RWPE1 (cell line): ENCODE data around the gene TNKS2.
A peak's percentile ranks its signal among the peaks of the same experiment; 100 is the strongest.

ENCODE experiments used
- CTCF ChIA-PET: fragments of 350-600 bp; sonication (Branson Sonifier 250); formaldehyde crosslinking; extraction: SDS; loops from one replicate; lab custom pipeline; 2021; lab: Yijun Ruan, JAX
- POLR2A ChIA-PET: fragments of 400-600 bp; formaldehyde crosslinking; extraction: SDS; loops from one replicate; lab custom pipeline; 2020; ENCODE audit warnings: antibody characterized with exemption; ENCODE audit not compliant: low non-redundant PET; lab: Yijun Ruan, JAX
- DNase-seq: peaks from one replicate; pipeline ENCODE4 v3.0.0; 2012; ENCODE audit warnings: low spot score
- H3K27ac ChIP-seq: fragments of 450-650 bp; 2 replicates; pipeline ENCODE4 v1.5.1; 2017
- CTCF ChIP-seq: fragments of 450-650 bp; conservative IDR thresholded peaks from 2 replicates; pipeline ENCODE4 v1.5.1; 2017; ENCODE audit warnings: low read depth, mild to moderate bottlenecking

TNKS2 gene

DNA sequence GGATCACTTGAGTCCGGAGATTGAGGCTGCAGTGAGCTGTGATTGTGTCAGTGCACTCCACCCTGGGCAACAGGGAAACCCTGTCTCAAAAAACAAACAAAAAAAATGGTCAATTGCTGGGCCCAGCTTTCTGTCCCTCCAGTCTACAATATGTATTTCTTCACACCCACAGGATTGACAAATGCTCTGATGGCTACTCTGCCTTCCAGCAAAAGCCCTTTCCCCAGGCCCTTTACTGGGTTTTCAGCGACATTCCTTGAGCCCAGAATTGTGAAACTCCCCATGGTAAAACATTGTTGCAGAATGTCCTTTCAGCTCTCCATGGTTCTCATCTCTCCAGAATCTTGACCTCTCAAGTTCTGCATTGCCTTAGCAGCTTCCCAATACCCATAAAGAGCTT lies 23.7 kb upstream of the TNKS2 start:
- TF ChIP-seq CTCF: no peak
- CTCF ChIA-PET: interaction anchor here (0.7 kb wide), 1 partner anchor 142 kb away, joined by 4 read pairs; the partner anchor contains the start of gene PPP1R3C
- no peak for DNase-seq
- no peak overlapping the region for H3K27ac ChIP-seq
- POLR2A ChIA-PET: no interaction called here

GRCh38 chr10:91775731-91776130 lies 22.5 kb upstream of the TNKS2 start:
- H3K27ac ChIP-seq: no peak overlapping the region
- TF ChIP-seq CTCF: no peak
- POLR2A ChIA-PET: no interaction called here
- no peak for DNase-seq
- CTCF ChIA-PET: interaction anchor here (0.6 kb wide), 2 partner anchors 18 to 30 kb away, joined by 4 to 5 read pairs; no protein-coding TSS in a partner anchor

- no peak overlapping the region for H3K27ac ChIP-seq
- POLR2A ChIA-PET: no interaction called here
- CTCF ChIA-PET: no interaction called here
- no peak for TF ChIP-seq CTCF
- DNase-seq: no peak
These were observed 22.0 kb upstream of the TNKS2 start for GRCh38 chr10:91776266-91776665.

GRCh38 chr10:91778485-91778884 lies 19.7 kb upstream of the TNKS2 start:
- TF ChIP-seq CTCF: no peak
- ChIA-PET CTCF (no interaction called here), POLR2A (no interaction called here)
- H3K27ac ChIP-seq: no peak overlapping the region
- no peak for DNase-seq

DNA sequence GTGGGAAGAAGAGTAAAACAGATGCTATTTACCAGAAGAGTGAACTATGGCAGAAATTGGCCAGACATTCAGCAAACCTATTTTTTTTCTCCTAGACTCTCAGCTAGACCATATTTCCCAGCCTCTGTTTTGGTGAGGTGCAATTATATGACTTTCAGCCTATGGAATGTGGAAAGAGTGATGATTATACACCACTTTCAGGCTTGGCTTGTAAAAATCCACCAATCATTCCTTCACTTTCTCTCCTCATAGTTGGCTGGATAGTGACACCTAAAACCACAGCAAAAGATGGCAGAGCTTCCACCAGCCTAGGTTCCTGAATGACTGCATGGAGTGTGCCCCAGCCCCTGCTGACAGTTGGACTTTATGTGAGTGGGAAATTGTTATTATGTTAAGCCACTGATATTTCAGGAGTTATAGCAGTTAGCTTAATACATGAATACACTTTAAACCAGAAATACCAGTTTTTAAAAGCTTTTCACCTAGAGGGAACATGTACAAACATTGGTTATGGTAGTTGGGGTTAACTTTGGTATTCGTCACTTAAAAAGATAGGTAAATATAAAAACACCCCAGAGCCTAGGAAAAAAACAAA lies 19.1 kb upstream of the TNKS2 start:
- ChIA-PET CTCF (interaction anchor here (0.7 to 0.9 kb wide), 2 partner anchors 9 to 922 kb away, joined by 3 to 5 read pairs; no protein-coding TSS in a partner anchor), POLR2A (no interaction called here)
- no peak for TF ChIP-seq CTCF
- DNase-seq: peak; percentile 48
- H3K27ac ChIP-seq: no peak overlapping the region

DNA sequence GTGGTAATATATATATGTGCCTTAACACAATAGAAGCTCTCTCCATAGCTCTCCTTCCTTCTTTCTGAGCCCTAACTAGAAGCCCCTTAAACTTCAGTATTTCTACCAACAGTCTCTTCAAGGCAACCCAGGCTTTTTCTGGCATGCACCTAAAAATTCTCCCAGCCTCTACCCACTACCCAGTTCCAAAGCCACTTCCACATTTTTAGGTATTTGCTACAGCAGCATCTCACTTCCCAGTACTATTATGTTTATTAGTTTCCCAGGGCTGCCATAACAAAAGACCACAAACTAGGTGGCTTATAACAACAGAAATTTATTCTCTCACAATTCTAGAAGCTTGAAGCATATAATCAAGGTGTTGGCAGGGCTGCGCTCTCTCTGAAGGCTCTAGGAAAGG lies 15.7 kb upstream of the TNKS2 start:
- no peak for DNase-seq
- POLR2A ChIA-PET: interaction anchor here (0.9 kb wide), 1 partner anchor 12 kb away, joined by 3 read pairs; no protein-coding TSS in a partner anchor
- no peak for TF ChIP-seq CTCF
- H3K27ac ChIP-seq: no peak overlapping the region
- CTCF ChIA-PET: no interaction called here
